HG03575 (cell line): ENCODE results near the gene PTPRQ.
"Not testable (repeated sequence)": the region's sequence is repeated elsewhere in the genome, so short reads cannot be mapped to it uniquely, and the experiment has no call there.

ENCODE experiments used
- ATAC-seq: cut with Tn5 transposase; IDR thresholded peaks from one replicate; pipeline ENCODE4 v1.9.1; 2021; ENCODE audit not compliant: unreplicated experiment, insufficient number of reproducible peaks, low FRiP score; ENCODE audit errors: extremely low read depth

The PTPRQ gene

DNA sequence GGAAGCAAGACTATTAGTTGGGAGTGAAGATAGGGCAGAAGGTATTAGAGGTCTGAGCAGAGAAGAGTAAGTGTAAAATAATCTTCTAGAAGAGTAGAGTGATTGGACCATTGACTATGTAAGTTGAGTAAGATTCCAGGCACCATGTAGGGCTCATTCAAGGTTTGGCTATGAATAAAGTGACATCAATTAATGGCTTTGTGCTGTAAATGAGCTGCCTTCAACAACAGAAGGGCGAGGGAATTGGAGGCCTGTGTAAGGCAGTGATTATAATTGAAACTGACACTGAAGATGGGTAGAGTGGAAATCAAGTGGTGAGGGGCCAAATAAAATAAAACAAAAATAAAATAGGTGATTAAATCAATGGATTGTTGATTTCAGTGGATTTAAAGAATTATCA lies 26.4 kb downstream of the PTPRQ start:
- ATAC-seq: no peak

- no peak for ATAC-seq
Observed at GRCh38 chr12:80472236-80472635, 28.2 kb downstream of the PTPRQ start.

- no peak for ATAC-seq
Observed at GRCh38 chr12:80472911-80473500, 29.0 kb downstream of the PTPRQ start.

DNA sequence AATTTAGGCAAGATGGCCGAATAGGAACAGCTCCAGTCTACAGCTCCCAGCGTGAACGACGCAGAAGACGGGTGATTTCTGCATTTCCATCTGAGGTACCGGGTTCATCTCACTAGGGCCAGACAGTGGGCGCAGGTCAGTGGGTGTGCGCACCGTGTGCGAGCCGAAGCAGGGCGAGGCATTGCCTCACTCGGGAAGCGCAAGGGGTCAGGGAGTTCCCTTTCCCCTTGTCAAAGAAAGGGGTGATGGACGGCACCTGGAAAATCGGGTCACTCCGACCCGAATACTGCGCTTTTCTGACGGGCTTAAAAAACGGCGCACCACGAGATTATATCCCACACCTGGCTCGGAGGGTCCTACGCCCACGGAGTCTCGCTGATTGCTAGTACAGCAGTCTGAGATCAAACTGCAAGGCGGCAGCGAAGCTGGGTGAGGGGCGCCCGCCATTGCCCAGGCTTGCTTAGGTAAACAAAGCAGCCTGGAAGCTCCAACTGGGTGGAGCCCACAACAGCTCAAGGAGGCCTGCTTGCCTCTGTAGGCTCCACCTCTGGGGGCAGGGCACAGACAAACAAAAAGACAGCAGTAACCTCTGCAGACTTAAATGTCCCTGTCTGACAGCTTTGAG lies 33.6 kb downstream of the PTPRQ start:
- not testable (repeated sequence) for ATAC-seq

GRCh38 chr12:80484746-80485145 lies 40.7 kb downstream of the PTPRQ start:
- ATAC-seq: no peak

GRCh38 chr12:80485222-80485987 lies 41.4 kb downstream of the PTPRQ start:
- ATAC-seq: no peak

DNA sequence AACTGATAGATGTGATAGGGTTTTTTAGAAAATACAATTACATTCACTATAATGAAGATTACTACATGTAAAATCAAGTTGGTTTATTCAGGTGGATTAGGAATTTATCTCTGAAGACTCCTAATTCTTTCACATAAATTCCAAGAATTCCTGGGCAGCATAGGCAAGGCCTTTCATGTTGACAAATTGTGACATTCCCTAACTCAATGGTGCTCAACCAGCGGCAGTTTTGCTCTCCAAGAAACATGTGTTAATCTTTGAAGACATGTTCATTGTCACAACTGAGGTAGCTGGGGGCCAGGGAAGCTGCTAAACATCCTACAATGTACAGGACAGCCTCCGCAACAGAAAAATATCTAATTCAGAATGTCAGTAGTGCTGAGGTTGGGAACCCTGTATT lies 46.3 kb downstream of the PTPRQ start:
- ATAC-seq: no peak

DNA sequence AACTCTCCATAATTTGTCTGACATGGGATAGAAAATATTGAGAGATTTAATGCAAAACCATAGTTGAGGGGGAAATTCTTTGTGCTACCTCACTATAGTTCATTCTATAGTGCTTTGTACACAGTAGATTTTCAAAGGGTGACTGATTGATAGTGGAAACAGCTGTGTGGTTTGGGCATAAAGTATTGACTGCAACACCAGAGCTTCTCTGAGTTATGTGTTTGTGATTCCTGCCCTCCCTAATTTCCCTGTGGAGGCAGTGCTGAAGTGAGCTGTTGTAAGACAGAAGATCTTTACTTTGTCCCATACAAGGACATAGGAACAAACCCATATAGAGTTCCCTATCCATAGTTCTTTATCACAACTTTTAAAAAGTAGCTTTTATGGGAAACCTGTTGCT lies 47.1 kb downstream of the PTPRQ start:
- no peak for ATAC-seq

DNA sequence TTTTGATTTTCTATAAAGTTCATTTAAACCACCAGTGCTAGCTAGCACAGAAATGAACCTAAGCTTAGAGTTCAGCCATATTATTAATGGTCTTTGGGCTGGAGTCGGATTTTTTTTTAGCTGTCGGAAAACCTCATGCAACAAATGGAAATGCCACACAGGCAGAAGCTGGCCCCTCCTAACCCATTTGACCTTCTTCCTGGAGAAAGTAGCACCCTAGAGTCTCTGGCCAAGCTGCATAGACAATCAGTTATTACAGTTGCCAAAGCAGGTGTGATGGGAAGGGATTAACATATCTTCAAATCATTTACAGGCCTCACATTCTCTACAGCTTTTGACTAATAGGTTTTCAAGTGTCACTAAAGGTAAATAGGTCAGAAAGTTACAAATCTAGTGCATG lies 49.4 kb downstream of the PTPRQ start:
- no peak for ATAC-seq

- no peak for ATAC-seq
Observed at GRCh38 chr12:80494836-80495235, 50.8 kb downstream of the PTPRQ start.

DNA sequence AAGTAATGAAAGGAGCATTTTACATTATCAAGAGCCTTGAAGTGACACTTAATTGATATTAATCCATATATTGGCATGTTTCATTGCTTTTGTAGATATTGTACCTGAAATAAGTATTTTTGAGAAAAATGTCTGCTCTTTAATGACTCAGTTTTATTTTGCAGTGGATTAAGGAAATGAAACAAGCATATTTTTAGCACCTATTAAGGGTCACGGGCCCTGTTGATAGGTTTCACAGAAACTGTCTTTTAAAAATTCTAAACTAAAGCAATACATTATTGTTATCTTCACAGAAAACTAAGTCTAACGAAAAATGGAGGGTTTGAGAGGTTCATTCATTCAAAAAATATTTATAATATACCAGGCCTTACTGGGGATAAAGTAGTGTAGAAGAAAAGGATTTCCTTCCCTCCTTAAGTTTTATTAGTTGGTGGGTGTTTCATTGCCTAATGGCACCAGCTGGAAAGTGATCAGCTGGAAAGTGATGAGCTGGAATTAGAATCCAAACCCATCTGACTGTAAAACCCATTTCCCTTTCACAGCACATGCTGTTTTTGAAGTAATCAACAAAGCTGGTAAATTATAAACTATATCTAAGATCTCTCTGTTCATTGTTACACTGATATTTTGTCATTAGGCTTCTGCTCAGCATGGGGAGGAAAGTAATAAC lies 54.2 kb downstream of the PTPRQ start:
- no peak for ATAC-seq

GRCh38 chr12:80504389-80505163 lies 60.5 kb downstream of the PTPRQ start:
- no peak for ATAC-seq

- ATAC-seq: no peak
Observed at GRCh38 chr12:80509781-80510556, 65.9 kb downstream of the PTPRQ start.

DNA sequence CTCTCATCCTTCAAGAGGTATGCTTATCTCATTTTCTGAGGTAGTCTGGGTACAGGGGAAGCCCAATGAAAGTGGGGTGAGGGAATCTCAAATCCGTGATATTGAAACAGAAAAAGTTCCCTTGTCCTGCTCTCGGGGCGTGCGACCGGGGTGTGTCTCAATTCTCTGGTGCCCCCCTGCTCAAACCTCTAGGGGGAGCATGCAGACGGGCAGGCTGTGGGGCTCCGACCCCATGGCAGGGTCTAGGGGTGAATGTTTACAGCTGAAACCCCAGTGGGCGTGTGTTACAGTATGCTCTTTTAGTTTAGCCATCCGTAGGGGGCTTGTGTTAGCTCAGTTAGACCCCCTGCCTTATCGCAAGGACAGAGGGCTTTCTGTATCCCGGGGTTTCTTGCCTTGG lies 68.7 kb downstream of the PTPRQ start:
- no peak for ATAC-seq

DNA sequence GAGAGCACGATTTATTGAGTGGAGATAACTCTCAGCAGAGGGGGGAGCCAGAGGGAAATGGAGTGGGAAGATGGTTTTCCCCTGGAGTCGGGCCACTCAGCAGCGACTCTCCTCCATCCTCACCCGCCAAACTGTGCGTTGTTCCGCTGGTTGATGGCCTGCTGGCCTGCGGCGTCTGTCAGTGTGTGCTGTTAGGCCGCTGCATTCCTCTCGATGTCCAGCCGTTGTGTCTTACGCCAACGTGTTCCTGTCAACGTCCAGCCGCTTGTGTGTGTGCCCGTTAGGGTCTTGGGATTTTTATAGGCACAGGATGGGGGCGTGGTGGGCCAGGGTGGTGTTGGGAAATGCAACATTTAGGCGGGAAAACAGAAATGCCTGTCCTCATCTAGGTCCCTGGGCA lies 69.2 kb downstream of the PTPRQ start:
- ATAC-seq: no peak

DNA sequence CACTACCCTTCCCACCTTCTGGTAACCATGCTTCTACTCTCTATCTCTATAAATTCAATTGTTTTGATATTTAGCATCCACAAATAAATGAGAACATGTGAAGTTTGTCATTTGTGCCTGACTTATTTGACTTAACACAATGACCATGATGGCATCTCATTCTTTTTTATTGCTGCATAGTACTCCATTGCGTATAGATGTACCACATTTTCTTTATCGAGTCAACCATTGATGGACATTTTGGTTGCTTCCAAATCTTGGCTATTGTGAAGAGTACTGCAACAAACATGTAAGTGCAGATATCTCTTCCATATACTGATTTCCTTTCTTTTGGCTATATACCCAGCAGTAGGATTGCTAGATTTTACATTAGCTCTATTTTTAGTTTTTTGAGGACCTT lies 73.6 kb downstream of the PTPRQ start:
- no peak for ATAC-seq

- no peak for ATAC-seq
Observed at GRCh38 chr12:80531646-80532045, 87.6 kb downstream of the PTPRQ start.

GRCh38 chr12:80539029-80539428 lies 95.0 kb downstream of the PTPRQ start:
- no peak for ATAC-seq
